ENCODE data around the gene TMEM158.

- TF ChIP-seq POLR2A (IDR thresholded peaks at IDR 0.05; ENCODE audit: low read length) (no peak), GATA1 (IDR thresholded peaks at IDR 0.05; ENCODE audit: low read depth, low read length) (no peak)
Measured at GRCh38 chr3:45246241-45246640, 20.2 kb upstream of the TMEM158 start.

All from erythroblast (primary cell).